Measurements from ENCODE around the gene CORO7.

Gene CORO7

DNA sequence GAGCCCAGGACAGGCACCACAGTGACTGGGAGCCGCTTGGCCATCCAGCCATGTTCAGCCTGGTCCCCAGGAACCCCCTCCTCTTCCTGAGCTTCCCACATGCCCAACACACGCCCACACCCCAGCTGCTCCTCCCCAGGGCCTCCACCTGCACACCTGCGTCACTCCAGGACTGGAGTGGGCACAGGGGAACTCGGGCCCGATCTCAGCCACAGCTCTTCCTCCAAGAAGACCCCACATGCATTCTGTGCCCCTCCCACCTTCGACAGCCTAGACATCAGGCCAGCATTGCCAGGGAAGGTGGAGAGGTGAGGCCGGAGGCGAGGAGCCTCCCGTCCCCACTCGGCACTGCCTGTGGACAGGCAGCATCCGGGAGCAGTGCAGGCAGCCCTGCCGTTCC lies 50.8 kb downstream of the CORO7 start:
- no peak overlapping the region for H3K4me2 ChIP-seq (ENCODE audit: insufficient read depth, low read length)
- no peaks in the 10 kb centered on the region for H3K79me2 ChIP-seq (ENCODE audit: insufficient read depth, low read length)
- no peaks in the 10 kb centered on the region for H3K27me3 ChIP-seq (ENCODE audit: insufficient read depth, low read length, poor library complexity)
- no peaks in the 10 kb centered on the region for H3K4me1 ChIP-seq (ENCODE audit: insufficient read depth, low read length)
- peaks cover 59% of the 10 kb centered on the region for H3K36me3 ChIP-seq (ENCODE audit: insufficient read depth, low read length)
- no peak overlapping the region for H3K27ac ChIP-seq (ENCODE audit: low read length)
- no peak overlapping the region for H2AFZ ChIP-seq (ENCODE audit: low read depth, low read length)
- no peak overlapping the region for H3K9ac ChIP-seq (ENCODE audit: low read depth, low read length)
- ATAC-seq (ENCODE audit: insufficient read depth, low read depth) (no peak), DNase-seq (no peak)
- H3K4me3 ChIP-seq (ENCODE audit: low read depth in 1 of 2, low read length in 2 of 2), result no peak overlapping the region
- H3K9me3 ChIP-seq (ENCODE audit: insufficient read depth, low read length, severe bottlenecking), result no peaks in the 10 kb centered on the region
- peaks cover 24% of the 10 kb centered on the region for H4K20me1 ChIP-seq (ENCODE audit: insufficient read depth, low read length)
- TF ChIP-seq CTCF (IDR thresholded peaks at IDR 0.05; ENCODE audit: borderline replicate concordance, extremely low read depth, low read length, poor library complexity, severe bottlenecking) (no peak), EZH2 (IDR thresholded peaks at IDR 0.05; ENCODE audit: borderline replicate concordance, low read depth, low read length, severe bottlenecking) (no peak)

- no peaks in the 10 kb centered on the region for H3K79me2 ChIP-seq (ENCODE audit: insufficient read depth, low read length)
- H3K4me1 ChIP-seq (ENCODE audit: insufficient read depth, low read length), result no peaks in the 10 kb centered on the region
- H4K20me1 ChIP-seq (ENCODE audit: insufficient read depth, low read length), result peaks cover 22% of the 10 kb centered on the region
- no peak for TF ChIP-seq CTCF (IDR thresholded peaks at IDR 0.05; ENCODE audit: borderline replicate concordance, extremely low read depth, low read length, poor library complexity, severe bottlenecking)
- no peak for TF ChIP-seq EZH2 (IDR thresholded peaks at IDR 0.05; ENCODE audit: borderline replicate concordance, low read depth, low read length, severe bottlenecking)
- ATAC-seq (ENCODE audit: insufficient read depth, low read depth) (no peak), DNase-seq (no peak)
- no peaks in the 10 kb centered on the region for H3K27me3 ChIP-seq (ENCODE audit: insufficient read depth, low read length, poor library complexity)
- H3K4me3 ChIP-seq (ENCODE audit: low read depth in 1 of 2, low read length in 2 of 2), result no peak overlapping the region
- no peaks in the 10 kb centered on the region for H3K9me3 ChIP-seq (ENCODE audit: insufficient read depth, low read length, severe bottlenecking)
- H3K27ac ChIP-seq (ENCODE audit: low read length), result no peak overlapping the region
- no peak overlapping the region for H3K4me2 ChIP-seq (ENCODE audit: insufficient read depth, low read length)
- peaks cover 64% of the 10 kb centered on the region for H3K36me3 ChIP-seq (ENCODE audit: insufficient read depth, low read length)
- H3K9ac ChIP-seq (ENCODE audit: low read depth, low read length), result no peak overlapping the region
- no peak overlapping the region for H2AFZ ChIP-seq (ENCODE audit: low read depth, low read length)
Observed at GRCh38 chr16:4365014-4365406, 51.4 kb downstream of the CORO7 start.

DNA sequence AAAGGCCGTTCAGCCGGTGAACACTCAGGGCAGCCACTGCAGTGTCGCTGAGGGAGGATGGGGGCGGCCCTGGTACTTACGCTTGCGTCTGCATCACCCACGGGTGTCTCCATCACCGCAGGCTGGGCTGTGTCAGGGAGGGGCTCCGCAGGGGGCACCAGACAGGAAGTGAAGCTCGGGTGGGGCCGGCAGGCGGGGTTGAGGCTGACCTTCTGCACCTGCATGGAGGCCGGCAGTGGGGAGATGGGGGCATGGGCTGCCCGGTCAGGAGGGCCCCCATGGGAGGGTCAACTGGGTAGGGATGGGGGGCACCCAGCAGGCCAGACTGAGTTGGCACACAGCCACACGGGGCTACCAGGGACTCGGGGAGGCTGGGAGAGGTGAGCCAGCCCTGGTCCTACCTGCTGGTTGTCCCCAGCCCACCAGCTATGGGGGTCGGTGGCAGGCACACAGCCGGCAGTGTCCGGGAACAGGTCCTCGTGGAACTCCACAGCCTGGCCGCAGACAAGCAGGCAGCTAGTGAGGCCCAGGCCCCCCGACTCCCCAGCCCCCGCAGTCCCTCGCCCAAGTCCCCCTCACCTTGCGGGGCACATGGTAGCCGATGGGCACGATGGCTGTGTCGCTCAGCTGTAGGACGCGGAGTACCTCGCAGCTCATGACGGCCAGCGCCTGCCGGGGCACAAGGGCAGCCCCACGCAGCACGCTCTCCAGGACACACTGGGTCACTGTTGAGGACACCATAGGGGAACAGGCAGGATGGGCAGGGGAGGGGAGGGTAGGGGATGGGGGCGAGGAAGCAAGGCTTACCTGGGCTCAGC lies 52.0 kb downstream of the CORO7 start:
- ATAC-seq (ENCODE audit: insufficient read depth, low read depth) (no peak), DNase-seq (no peak)
- Histone ChIP-seq H3K4me2 (ENCODE audit: insufficient read depth, low read length) (no peak overlapping the region), H3K9me3 (ENCODE audit: insufficient read depth, low read length, severe bottlenecking) (no peaks in the 10 kb centered on the region), H3K9ac (ENCODE audit: low read depth, low read length) (no peak overlapping the region), H3K36me3 (ENCODE audit: insufficient read depth, low read length) (peaks cover 68% of the 10 kb centered on the region), H3K27ac (ENCODE audit: low read length) (no peak overlapping the region), H3K4me1 (ENCODE audit: insufficient read depth, low read length) (no peaks in the 10 kb centered on the region), H2AFZ (ENCODE audit: low read depth, low read length) (no peak overlapping the region), H4K20me1 (ENCODE audit: insufficient read depth, low read length) (peaks cover 22% of the 10 kb centered on the region), H3K4me3 (ENCODE audit: low read depth in 1 of 2, low read length in 2 of 2) (no peak overlapping the region), H3K27me3 (ENCODE audit: insufficient read depth, low read length, poor library complexity) (no peaks in the 10 kb centered on the region), H3K79me2 (ENCODE audit: insufficient read depth, low read length) (no peaks in the 10 kb centered on the region)
- TF ChIP-seq EZH2 (IDR thresholded peaks at IDR 0.05; ENCODE audit: borderline replicate concordance, low read depth, low read length, severe bottlenecking) (no peak), CTCF (IDR thresholded peaks at IDR 0.05; ENCODE audit: borderline replicate concordance, extremely low read depth, low read length, poor library complexity, severe bottlenecking) (no peak)
